T-cell (primary cell): ENCODE results near the gene PAQR6. TPM values are rescaled to one million over a fixed set of nuclear protein-coding genes. Genes with fewer than 3 reads are reported as not detected.
"Not testable (repeated sequence)": the region's sequence is repeated elsewhere in the genome, so short reads cannot be mapped to it uniquely, and the experiment has no call there.

Source experiments
- ATAC-seq, 4 experiments: fragments of 200-7000 bp in 3 of 4; fragments of 150-1000 bp in 1 of 4; cut with Tn5 transposase; replicated peaks in 1 of 4; 1 replicate in 3 of 4; 2 replicates in 1 of 4; pipeline ENCODE4 v1.10.0; 2021; ENCODE audit warnings: moderate library complexity in 3 of 4, mild to moderate bottlenecking in 2 of 4, moderate number of reproducible peaks in 1 of 4
- CTCF ChIA-PET, 2 donors: fragments of 300-600 bp; sonication (Branson Sonifier 250); formaldehyde crosslinking; loops; one replicate each; lab custom pipeline; 2022; ENCODE audit warnings: antibody characterized with exemption in 2 of 2; lab: Charles Lee
- POLR2A ChIA-PET, 2 donors: fragments of 300-600 bp; sonication (Branson Sonifier 250); formaldehyde crosslinking; loops; one replicate each; lab custom pipeline; 2022; ENCODE audit warnings: antibody characterized with exemption in 2 of 2; lab: Charles Lee
- DNase-seq, 35 experiments: peaks; one replicate each; pipeline versions ENCODE4 v3.0.0 to v3.0.0-alpha.2; 2013 to 2023
- H3K27ac ChIP-seq: one replicate; pipeline ENCODE4 v1.5.1; 2013; ENCODE audit warnings: low read length
- H3K27me3 ChIP-seq, 2 experiments: replicated peaks in 1 of 2; 1 replicate in 1 of 2; 2 replicates in 1 of 2; pipeline versions ENCODE4 v1.6.1 to v1.7.0; 2013; ENCODE audit warnings: low read length in 1 of 2, mixed read lengths in 1 of 2; ENCODE audit not compliant: control insufficient read depth in 2 of 2, insufficient read depth in 2 of 2; ENCODE audit errors: extremely low read depth in 1 of 2
- H3K36me3 ChIP-seq, 2 donors: 1 replicate in 1 of 2; 2 replicates in 1 of 2; pipeline versions ENCODE4 v1.6.1 to v1.7.0; 2013; ENCODE audit warnings: low read length in 1 of 2; ENCODE audit not compliant: control insufficient read depth in 2 of 2, insufficient read depth in 1 of 2; ENCODE audit errors: extremely low read depth in 1 of 2
- H3K4me1 ChIP-seq, 2 experiments: 1 replicate in 1 of 2; 2 replicates in 1 of 2; pipeline versions ENCODE4 v1.6.1 to v1.7.0; 2013; ENCODE audit warnings: low read length in 2 of 2, mixed read lengths in 1 of 2; ENCODE audit not compliant: insufficient read depth in 2 of 2, control insufficient read depth in 1 of 2; ENCODE audit errors: extremely low read depth in 1 of 2
- H3K4me3 ChIP-seq, 2 donors: 1 replicate in 1 of 2; 2 replicates in 1 of 2; pipeline versions ENCODE4 v1.5.1 to v1.7.0; 2013; ENCODE audit warnings: mild to moderate bottlenecking in 2 of 2, low read length in 1 of 2, moderate library complexity in 1 of 2; ENCODE audit not compliant: control insufficient read depth in 1 of 2; ENCODE audit errors: extremely low read depth in 1 of 2
- H3K9me3 ChIP-seq: 2 replicates; pipeline ENCODE4 v1.7.0; 2013
- H3K27ac Mint-ChIP-seq, 2 donors: one replicate each; pipeline ENCODE4 v1.8.0; 2020 to 2021; ENCODE audit warnings: mild to moderate bottlenecking in 2 of 2, mixed read lengths in 2 of 2
- H3K27me3 Mint-ChIP-seq, 2 donors: one replicate each; pipeline ENCODE4 v1.8.0; 2021 to 2022; ENCODE audit warnings: mixed read lengths in 2 of 2
- H3K36me3 Mint-ChIP-seq: one replicate; pipeline ENCODE4 v1.8.0; 2021; ENCODE audit warnings: mixed read lengths
- H3K4me1 Mint-ChIP-seq, 3 donors: one replicate each; pipeline ENCODE4 v1.8.0; 2020 to 2022; ENCODE audit warnings: mixed read lengths in 3 of 3, mild to moderate bottlenecking in 1 of 3
- H3K4me3 Mint-ChIP-seq, 3 donors: one replicate each; pipeline ENCODE4 v1.8.0; 2020 to 2022; ENCODE audit warnings: mild to moderate bottlenecking in 3 of 3, mixed read lengths in 3 of 3, moderate library complexity in 3 of 3
- H3K9me3 Mint-ChIP-seq, 3 donors: one replicate each; pipeline ENCODE4 v1.8.0; 2020 to 2022; ENCODE audit warnings: mixed read lengths in 3 of 3
- WGBS: methylation state at CpG from one replicate; pipeline ENCODE4 v1.1.5; 2013; ENCODE audit warnings: missing lambda C conversion rate; ENCODE audit not compliant: insufficient coverage; 5-methylcytosine and 5-hydroxymethylcytosine counted together
- total RNA-seq, 35 experiments: library from RNA in 6 of 35; stranded (reverse) in 6 of 35; fragments of 120-200 nt in 1 of 35; gene quantifications; one replicate each; pipeline versions ENCODE4 v1.2.1 to v1.2.4 and lab custom pipeline; 2013 to 2026

Gene PAQR6
- total RNA-seq, 5 donors from 2014 or later (not counting 1 experiment from before 2014, with no cell fraction given): 2.5 to 3.1 (median 2.9) TPM

DNA sequence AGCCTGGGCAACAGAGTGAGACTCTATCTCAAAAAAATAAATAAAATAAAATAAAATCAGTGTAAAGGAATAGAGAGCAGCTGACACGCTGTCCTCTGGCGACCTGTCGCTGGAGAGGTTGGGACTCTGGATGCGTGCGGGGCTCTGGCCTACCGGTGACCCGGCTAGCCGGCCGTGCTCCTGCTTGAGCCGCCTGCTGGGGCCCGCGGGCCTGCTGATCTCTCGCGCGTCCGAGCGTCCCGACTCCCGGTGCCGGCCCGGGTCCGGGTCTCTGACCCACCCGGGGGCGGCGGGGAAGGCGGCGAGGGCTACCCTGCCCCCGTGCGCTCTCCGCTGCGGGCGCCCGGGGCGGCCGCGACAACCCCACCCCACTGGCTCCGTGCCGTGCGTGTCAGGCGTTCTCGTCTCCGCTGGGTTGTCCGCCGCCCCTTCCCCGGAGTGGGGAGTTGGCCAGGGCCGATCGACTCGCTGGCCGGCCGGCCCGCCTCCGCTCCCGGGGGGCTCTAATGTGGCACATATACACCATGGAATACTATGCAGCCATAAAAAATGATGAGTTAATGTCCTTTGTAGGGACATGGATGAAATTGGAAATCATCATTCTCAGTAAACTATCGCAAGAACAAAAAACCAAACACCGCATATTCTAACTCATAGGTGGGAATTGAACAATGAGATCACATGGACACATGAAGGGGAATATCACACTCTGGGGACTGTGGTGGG, 31.3 kb downstream of the PAQR6 start:
- Histone ChIP-seq H3K36me3 (peaks cover 5 to 21% of the 10 kb centered on the region in 2 donors), H3K4me1 (peaks cover 7 to 46% of the 10 kb centered on the region in 2 experiments)
- H3K27me3 ChIP-seq, H3K27ac ChIP-seq, H3K4me3 ChIP-seq, ATAC-seq, H3K4me3 Mint-ChIP-seq, H3K9me3 ChIP-seq, CTCF ChIA-PET, H3K9me3 Mint-ChIP-seq, H3K27ac Mint-ChIP-seq, POLR2A ChIA-PET, H3K27me3 Mint-ChIP-seq: not testable (repeated sequence)
- WGBS: 98% methylated on average over 25 of the region's 55 CpGs
- peak in 1 of 35 experiments; percentile 43 for DNase-seq
- H3K36me3 Mint-ChIP-seq: peaks cover 13% of the 10 kb centered on the region
- H3K4me1 Mint-ChIP-seq: peaks cover 48 to 68% (median 65%) of the 10 kb centered on the region in 3 donors

DNA sequence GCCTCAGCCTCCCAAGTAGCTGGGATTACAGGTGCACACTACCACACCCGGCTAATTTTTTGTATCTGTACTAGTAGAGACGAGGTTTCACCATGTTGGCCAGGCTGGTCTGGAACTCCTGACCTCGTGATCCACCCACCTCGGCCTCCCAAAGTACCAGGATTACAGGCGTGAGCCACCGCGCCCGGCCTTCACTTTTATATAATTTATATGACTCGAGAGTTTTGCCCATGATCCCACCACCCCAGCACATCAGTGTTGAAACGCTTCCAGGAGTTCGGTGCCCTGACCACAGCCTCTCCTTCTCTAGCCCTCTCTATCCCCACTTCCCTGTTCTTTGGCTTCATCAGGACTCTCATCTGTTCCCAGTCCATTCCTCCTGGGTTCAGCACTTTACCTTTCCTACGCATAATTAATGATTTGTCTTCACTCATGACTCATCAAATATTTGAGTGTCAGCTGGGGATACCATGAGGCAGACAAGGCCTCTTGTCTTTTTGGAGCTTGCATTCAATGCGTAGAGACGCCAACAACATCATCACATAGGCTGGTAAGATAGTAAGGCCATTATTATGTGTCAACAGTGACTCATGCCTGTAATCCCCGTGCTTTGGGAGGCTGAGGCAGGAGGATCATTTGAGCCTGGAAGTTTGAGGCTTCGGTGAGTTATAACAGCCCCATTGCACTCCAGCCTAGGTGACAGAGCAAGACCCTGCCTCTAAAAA, 33.7 kb downstream of the PAQR6 start:
- Mint-ChIP-seq H3K36me3 (peaks cover 9% of the 10 kb centered on the region), H3K27me3 (no peaks in the 10 kb centered on the region), H3K27ac (peak overlapping the region; percentile 57 to 77), H3K4me1 (peaks cover 37 to 54% (median 50%) of the 10 kb centered on the region in 3 donors), H3K4me3 (peak overlapping the region; percentile 79 to 95 (median 95)), H3K9me3 (no peaks in the 10 kb centered on the region)
- H3K9me3 ChIP-seq: no peaks in the 10 kb centered on the region
- peaks cover 7 to 44% of the 10 kb centered on the region in 2 experiments for H3K4me1 ChIP-seq
- no peak for ATAC-seq
- ChIA-PET CTCF (interaction anchor here (0.6 to 2.7 kb wide), 6 partner anchors 11 to 891 kb away, joined by 3 to 40 read pairs (median 4); no protein-coding TSS in a partner anchor), POLR2A (interaction anchor here in 1 of 2 donors (0.6 to 1.9 kb wide), 4 partner anchors 20 to 292 kb away, joined by 3 to 32 read pairs (median 3); partner anchors contain the start of gene SLC25A44)
- peaks cover 4 to 23% of the 10 kb centered on the region in 2 donors for H3K36me3 ChIP-seq
- 75% methylated on average over 3 of the region's 16 CpGs for WGBS
- no peak for DNase-seq
- no peak overlapping the region for H3K4me3 ChIP-seq
- H3K27ac ChIP-seq: peak overlapping the region; percentile 97
- H3K27me3 ChIP-seq: no peaks in the 10 kb centered on the region

DNA sequence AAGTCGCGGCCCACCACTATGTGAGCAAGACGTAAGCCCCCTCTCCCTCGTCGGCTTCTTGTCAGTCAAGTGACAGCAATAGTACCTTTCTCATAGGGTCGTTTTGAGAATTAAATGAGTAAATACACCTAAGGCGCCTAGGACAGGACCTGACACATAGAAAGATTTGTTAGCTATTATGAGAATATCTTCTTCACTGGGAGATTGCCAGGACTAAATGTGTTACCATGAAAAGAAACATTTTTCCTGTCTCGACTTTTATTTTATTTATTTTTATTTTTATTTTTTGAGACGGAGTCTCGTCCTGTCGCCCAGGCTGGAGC, 34.3 kb downstream of the PAQR6 start:
- peaks cover 4 to 29% of the 10 kb centered on the region in 2 donors for H3K36me3 ChIP-seq
- peak overlapping the region; percentile 91 to 93 for H3K4me3 ChIP-seq
- Mint-ChIP-seq H3K4me1 (peaks cover 34 to 52% (median 46%) of the 10 kb centered on the region in 3 donors), H3K4me3 (peak overlapping the region; percentile 95 to 96 (median 95)), H3K27me3 (no peaks in the 10 kb centered on the region), H3K36me3 (peaks cover 14% of the 10 kb centered on the region), H3K27ac (peak overlapping the region; percentile 98), H3K9me3 (no peaks in the 10 kb centered on the region)
- CTCF ChIA-PET: interaction anchor here (0.6 to 2.7 kb wide), 8 partner anchors 11 to 890 kb away, joined by 3 to 40 read pairs (median 4); partner anchors contain the start of gene SLC25A44 (in 1 of the 2)
- H3K9me3 ChIP-seq: no peaks in the 10 kb centered on the region
- POLR2A ChIA-PET: interaction anchor here (0.6 to 1.9 kb wide), 5 partner anchors 11 to 112 kb away, joined by 3 to 32 read pairs (median 3); partner anchors contain the start of gene SLC25A44 (in 1 of the 2)
- H3K4me1 ChIP-seq: peaks cover 7 to 42% of the 10 kb centered on the region in 2 experiments
- DNase-seq (no peak), ATAC-seq (no peak)
- peak overlapping the region; percentile 97 for H3K27ac ChIP-seq
- 86% methylated on average over 3 of the region's 11 CpGs for WGBS
- no peaks in the 10 kb centered on the region for H3K27me3 ChIP-seq

DNA sequence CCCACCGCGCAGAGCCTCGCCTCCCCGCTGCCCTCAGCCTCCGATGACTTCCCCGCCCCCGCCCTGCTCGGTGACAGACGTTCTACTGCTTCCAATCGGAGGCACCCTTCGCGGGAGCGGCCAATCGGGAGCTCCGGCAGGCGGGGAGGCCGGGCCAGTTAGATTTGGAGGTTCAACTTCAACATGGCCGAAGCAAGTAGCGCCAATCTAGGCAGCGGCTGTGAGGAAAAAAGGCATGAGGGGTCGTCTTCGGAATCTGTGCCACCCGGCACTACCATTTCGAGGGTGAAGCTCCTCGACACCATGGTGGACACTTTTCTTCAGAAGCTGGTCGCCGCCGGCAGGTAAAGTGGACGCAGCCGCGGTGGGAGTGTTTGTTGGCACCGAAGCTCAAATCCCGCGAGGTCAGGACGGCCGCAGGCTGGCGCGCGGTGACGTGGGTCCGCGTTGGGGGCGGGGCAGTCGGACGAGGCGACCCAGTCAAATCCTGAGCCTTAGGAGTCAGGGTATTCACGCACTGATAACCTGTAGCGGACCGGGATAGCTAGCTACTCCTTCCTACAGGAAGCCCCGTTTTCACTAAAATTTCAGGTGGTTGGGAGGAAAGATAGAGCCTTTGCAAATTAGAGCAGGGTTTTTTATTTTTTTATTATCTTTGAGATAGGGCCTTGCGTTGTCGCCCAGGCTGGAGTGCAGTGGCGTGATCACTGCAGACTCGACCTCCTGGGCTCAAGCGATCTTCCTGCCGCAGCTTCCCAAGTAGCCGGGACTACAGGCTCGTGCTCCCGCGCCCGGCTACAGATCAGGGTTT, 34.8 kb downstream of the PAQR6 start, which contains the start of gene PMF1:
Gene PMF1 (plus strand): TSS at position 175 of the 811 bp plus-strand sequence. CDS start 9 bp downstream, at position 184.
- Mint-ChIP-seq H3K4me3 (peak within 1 kb of the TSS; percentile 95 to 96 (median 95)), H3K36me3 (peaks cover 16% of the 10 kb centered on the region), H3K9me3 (no peaks in the 10 kb centered on the region), H3K27me3 (no peaks in the 10 kb centered on the region), H3K4me1 (peaks cover 31 to 48% (median 42%) of the 10 kb centered on the region in 3 donors), H3K27ac (peak within 1 kb of the TSS; percentile 98)
- Histone ChIP-seq H3K27me3 (no peaks in the 10 kb centered on the region), H3K9me3 (no peaks in the 10 kb centered on the region), H3K27ac (peak within 1 kb of the TSS; percentile 97), H3K4me1 (peaks cover 7 to 37% of the 10 kb centered on the region in 2 experiments), H3K4me3 (peak within 1 kb of the TSS; percentile 91 to 93), H3K36me3 (peaks cover 4 to 34% of the 10 kb centered on the region in 2 donors)
- DNase-seq (peak; percentile 90 to 96 (median 94)), ATAC-seq (peak; percentile 95 to 97 (median 96))
- POLR2A ChIA-PET: interaction anchor here (0.5 to 1.9 kb wide), 11 partner anchors 12 to 469 kb away, joined by 3 to 32 read pairs (median 4); partner anchors contain the start of genes SLC25A44 (in 1 of the 2) and SMG5 (in 1 of the 2)
- CTCF ChIA-PET: interaction anchor here (0.6 to 2.7 kb wide), 6 partner anchors 12 to 116 kb away, joined by 3 to 40 read pairs (median 4); partner anchors contain the start of gene SLC25A44 (in 1 of the 2)
- WGBS: 0% methylated on average over 52 of the region's 61 CpGs

DNA sequence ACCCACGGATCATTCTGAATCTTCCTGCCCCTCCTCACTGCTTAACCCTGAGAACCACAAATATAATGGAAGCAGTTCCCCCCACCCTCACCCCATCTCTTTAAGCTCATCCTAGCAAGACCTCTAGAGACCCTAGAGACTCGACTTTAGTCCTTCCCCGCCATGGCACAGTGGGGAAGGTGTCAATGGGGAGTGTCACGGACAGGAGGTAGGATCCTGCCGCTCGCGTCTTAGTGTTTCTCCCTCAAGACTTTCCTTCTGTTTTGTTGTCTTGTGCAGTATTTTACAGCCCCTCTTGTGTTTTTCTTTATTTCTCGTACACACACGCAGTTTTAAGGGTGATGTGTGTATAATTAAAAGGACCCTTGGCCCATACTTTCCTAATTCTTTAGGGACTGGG, 35.7 kb downstream of the PAQR6 start:
- Mint-ChIP-seq H3K27ac (peak overlapping the region; percentile 98), H3K4me1 (peaks cover 23 to 39% (median 33%) of the 10 kb centered on the region in 3 donors), H3K9me3 (no peaks in the 10 kb centered on the region), H3K36me3 (peaks cover 21% of the 10 kb centered on the region), H3K27me3 (no peaks in the 10 kb centered on the region), H3K4me3 (peak overlapping the region; percentile 95 to 96 (median 95))
- WGBS: 100% methylated on average over 5 of the region's 9 CpGs
- Histone ChIP-seq H3K36me3 (peaks cover 4 to 40% of the 10 kb centered on the region in 2 donors), H3K9me3 (no peaks in the 10 kb centered on the region), H3K4me3 (peak overlapping the region in 1 of 2 donors; percentile 93), H3K27me3 (no peaks in the 10 kb centered on the region), H3K4me1 (peaks cover 3 to 29% of the 10 kb centered on the region in 2 experiments), H3K27ac (peak overlapping the region; percentile 97)
- CTCF ChIA-PET: interaction anchor here (0.9 to 2.7 kb wide), 5 partner anchors 13 to 64 kb away, joined by 3 to 40 read pairs (median 4); partner anchors contain the start of gene SLC25A44 (in 1 of the 2)
- ATAC-seq (no peak), DNase-seq (no peak)
- POLR2A ChIA-PET: interaction anchor here (0.5 to 1.9 kb wide), 6 partner anchors 13 to 468 kb away, joined by 3 to 32 read pairs (median 4); partner anchors contain the start of genes SLC25A44 (in 1 of the 2) and SMG5 (in 1 of the 2)
